ENCODE data around the gene RMRP.
A peak's percentile ranks its signal among the peaks of the same experiment; 100 is the strongest.

RMRP gene

GRCh38 chr9:35691334-35691650 is 33.5 kb upstream of the RMRP start:
- peak overlapping the region; percentile 59 for H3K4me3 ChIP-seq (ENCODE audit: low read depth, low read length)

GRCh38 chr9:35690614-35691333 is 33.0 kb upstream of the RMRP start:
- no peak for TF ChIP-seq CTCF (IDR thresholded peaks at IDR 0.05; ENCODE audit: insufficient read depth, low read depth, low read length, missing control alignments)
- H3K4me3 ChIP-seq (ENCODE audit: low read depth, low read length) = peak overlapping the region; percentile 59
- peak; percentile 13 for DNase-seq (ENCODE audit: low read depth)

More at GRCh38 chr9:35691334-35691650, 33.5 kb upstream of the RMRP start:
- DNase-seq (ENCODE audit: low read depth) = no peak
- TF ChIP-seq CTCF (IDR thresholded peaks at IDR 0.05; ENCODE audit: insufficient read depth, low read depth, low read length, missing control alignments) = no peak

- peak; percentile 26 for DNase-seq (ENCODE audit: low read depth)
- no peak for TF ChIP-seq CTCF (IDR thresholded peaks at IDR 0.05; ENCODE audit: insufficient read depth, low read depth, low read length, missing control alignments)
These were observed 32.4 kb upstream of the RMRP start for GRCh38 chr9:35690294-35690613.

GRCh38 chr9:35689542-35690293 is 31.9 kb upstream of the RMRP start, which contains the start of gene TPM2:
TSS of gene TPM2 (minus strand) at chr9:35689925. CDS start at chr9:35689817, 108 bp downstream.
- peak within 1 kb of the TSS; percentile 59 for H3K4me3 ChIP-seq (ENCODE audit: low read depth, low read length)
- no peak for TF ChIP-seq CTCF (IDR thresholded peaks at IDR 0.05; ENCODE audit: insufficient read depth, low read depth, low read length, missing control alignments)
- DNase-seq (ENCODE audit: low read depth) = no peak

More at GRCh38 chr9:35690294-35690613, 32.4 kb upstream of the RMRP start:
- peak overlapping the region; percentile 59 for H3K4me3 ChIP-seq (ENCODE audit: low read depth, low read length)

- H3K4me3 ChIP-seq (ENCODE audit: low read depth, low read length) = no peak overlapping the region
- DNase-seq (ENCODE audit: low read depth) = no peak
These were observed 31.0 kb upstream of the RMRP start for GRCh38 chr9:35688558-35689541.

More at GRCh38 chr9:35688558-35689541, 31.0 kb upstream of the RMRP start:
- no peak for TF ChIP-seq CTCF (IDR thresholded peaks at IDR 0.05; ENCODE audit: insufficient read depth, low read depth, low read length, missing control alignments)
